HG03025 (cell line): Measurements from ENCODE around the gene HRH2.

Experiments
- ATAC-seq: cut with Tn5 transposase; IDR thresholded peaks from one replicate; pipeline ENCODE4 v1.9.1; 2021; ENCODE audit warnings: mild to moderate bottlenecking, moderate library complexity; ENCODE audit not compliant: unreplicated experiment, low FRiP score

HRH2 gene

GRCh38 chr5:175731756-175732465, 74.0 kb downstream of the HRH2 start:
- ATAC-seq, result no peak

- ATAC-seq, result no peak
Measured at GRCh38 chr5:175733017-175733416, 75.1 kb downstream of the HRH2 start.

- ATAC-seq, result no peak
Measured at GRCh38 chr5:175734016-175734415, 76.1 kb downstream of the HRH2 start.

GRCh38 chr5:175734501-175734900, 76.6 kb downstream of the HRH2 start:
- ATAC-seq, result no peak

- ATAC-seq, result no peak
Measured at GRCh38 chr5:175735701-175736100, 77.8 kb downstream of the HRH2 start.

GRCh38 chr5:175736652-175737051, 78.8 kb downstream of the HRH2 start:
- no peak for ATAC-seq

- no peak for ATAC-seq
Measured at GRCh38 chr5:175737481-175737880, 79.6 kb downstream of the HRH2 start.

GRCh38 chr5:175738126-175738525, 80.3 kb downstream of the HRH2 start:
- ATAC-seq, result no peak

- no peak for ATAC-seq
Measured at GRCh38 chr5:175738602-175739133, 80.8 kb downstream of the HRH2 start.

- no peak for ATAC-seq
Measured at GRCh38 chr5:175740014-175740413, 82.1 kb downstream of the HRH2 start.

GRCh38 chr5:175741556-175741955, 83.7 kb downstream of the HRH2 start:
- ATAC-seq, result no peak

GRCh38 chr5:175742290-175742994, 84.6 kb downstream of the HRH2 start:
- ATAC-seq, result no peak

- no peak for ATAC-seq
Measured at GRCh38 chr5:175743676-175744210, 85.9 kb downstream of the HRH2 start.

- ATAC-seq, result no peak
Measured at GRCh38 chr5:175745210-175745609, 87.3 kb downstream of the HRH2 start.

- no peak for ATAC-seq
Measured at GRCh38 chr5:175746851-175747250, 89.0 kb downstream of the HRH2 start.

GRCh38 chr5:175747539-175748060, 89.7 kb downstream of the HRH2 start:
- no peak for ATAC-seq

GRCh38 chr5:175748650-175749049, 90.8 kb downstream of the HRH2 start:
- no peak for ATAC-seq

- ATAC-seq, result no peak
Measured at GRCh38 chr5:175749591-175749990, 91.7 kb downstream of the HRH2 start.

- ATAC-seq, result no peak
Measured at GRCh38 chr5:175750511-175750931, 92.7 kb downstream of the HRH2 start.

GRCh38 chr5:175751369-175751768, 93.5 kb downstream of the HRH2 start:
- ATAC-seq, result no peak

- ATAC-seq, result no peak
Measured at GRCh38 chr5:175752826-175753535, 95.1 kb downstream of the HRH2 start.
